ENCODE measurements around the gene NCAM2. TPM values are rescaled to one million over a fixed set of nuclear protein-coding genes. Genes with fewer than 3 reads are reported as not detected.
"Not testable (repeated sequence)": the region's sequence is repeated elsewhere in the genome, so short reads cannot be mapped to it uniquely, and the experiment has no call there.

The NCAM2 gene
- total RNA-seq, 2 donors from 2014 or later = not detected

GRCh38 chr21:21402187-21402586, 404.0 kb downstream of the NCAM2 start:
- not testable (repeated sequence) for H3K4me3 Mint-ChIP-seq; DNase-seq (ENCODE audit: low spot score); ATAC-seq; H3K27me3 Mint-ChIP-seq; H3K4me1 Mint-ChIP-seq (ENCODE audit: low read depth in 2 of 2); H3K36me3 Mint-ChIP-seq; H3K27ac Mint-ChIP-seq
- H3K9me3 Mint-ChIP-seq = peaks cover 12% of the 10 kb centered on the region

- not testable (repeated sequence) for H3K36me3 Mint-ChIP-seq; H3K4me1 Mint-ChIP-seq (ENCODE audit: low read depth in 2 of 2); DNase-seq (ENCODE audit: low spot score); H3K27me3 Mint-ChIP-seq; H3K4me3 Mint-ChIP-seq; ATAC-seq; H3K27ac Mint-ChIP-seq
- H3K9me3 Mint-ChIP-seq = peaks cover 12% of the 10 kb centered on the region
Measured at GRCh38 chr21:21404261-21404660, 406.1 kb downstream of the NCAM2 start.

DNA sequence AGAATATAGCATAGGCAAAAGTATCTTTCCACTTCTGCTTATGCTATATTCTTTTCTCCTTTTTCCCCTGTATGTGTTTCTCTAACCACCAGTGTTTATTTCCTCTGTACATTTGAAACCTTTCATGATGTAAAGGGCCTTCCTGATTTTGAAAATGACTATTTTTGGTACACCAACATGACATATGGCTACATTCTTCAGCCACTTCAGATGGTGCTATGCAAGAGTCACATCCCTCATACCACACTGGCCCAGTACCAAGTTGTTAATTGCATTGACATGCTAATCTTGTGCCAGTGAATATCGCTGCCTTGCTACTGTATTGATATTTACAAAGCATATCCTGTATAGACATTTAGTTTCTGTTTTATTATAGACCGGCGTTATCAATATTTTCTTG, 408.7 kb downstream of the NCAM2 start:
- H3K4me3 Mint-ChIP-seq = no peak overlapping the region
- peaks cover 10% of the 10 kb centered on the region for H3K9me3 Mint-ChIP-seq
- DNase-seq (ENCODE audit: low spot score) (no peak), ATAC-seq (no peak)
- no peaks in the 10 kb centered on the region for H3K4me1 Mint-ChIP-seq (ENCODE audit: low read depth in 2 of 2)
- no peak overlapping the region for H3K27ac Mint-ChIP-seq
- peaks cover 5% of the 10 kb centered on the region for H3K36me3 Mint-ChIP-seq
- no peaks in the 10 kb centered on the region for H3K27me3 Mint-ChIP-seq

DNA sequence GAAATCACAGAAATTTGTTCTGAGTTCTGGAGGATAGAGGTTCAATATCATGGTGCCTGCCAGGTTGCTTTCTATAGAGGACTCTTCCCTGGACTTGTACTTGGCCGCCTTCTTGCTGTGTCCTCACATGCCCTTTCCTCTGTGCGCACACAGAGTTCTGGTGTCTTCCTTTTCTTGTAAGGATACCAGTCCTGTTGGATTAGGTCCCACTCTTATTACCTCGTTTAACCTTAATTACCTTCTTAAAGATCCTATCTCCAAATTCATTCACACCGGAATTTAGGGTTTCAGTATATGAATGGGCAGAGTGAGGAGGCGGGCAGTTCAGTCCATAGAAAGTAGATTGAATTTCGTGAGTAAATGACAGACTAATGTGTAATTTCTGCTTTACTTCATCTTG, 413.9 kb downstream of the NCAM2 start:
- no peak overlapping the region for H3K4me3 Mint-ChIP-seq
- ATAC-seq = no peak
- no peaks in the 10 kb centered on the region for H3K36me3 Mint-ChIP-seq
- no peaks in the 10 kb centered on the region for H3K4me1 Mint-ChIP-seq (ENCODE audit: low read depth in 2 of 2)
- H3K27ac Mint-ChIP-seq = no peak overlapping the region
- peaks cover 16% of the 10 kb centered on the region for H3K9me3 Mint-ChIP-seq
- no peak for DNase-seq (ENCODE audit: low spot score)
- no peaks in the 10 kb centered on the region for H3K27me3 Mint-ChIP-seq

GRCh38 chr21:21415741-21416140, 417.5 kb downstream of the NCAM2 start:
- Mint-ChIP-seq H3K36me3 (no peaks in the 10 kb centered on the region), H3K9me3 (peaks cover 17% of the 10 kb centered on the region), H3K27ac (no peak overlapping the region), H3K4me1 (ENCODE audit: low read depth in 2 of 2) (no peaks in the 10 kb centered on the region), H3K27me3 (no peaks in the 10 kb centered on the region), H3K4me3 (no peak overlapping the region)
- ATAC-seq (no peak), DNase-seq (ENCODE audit: low spot score) (no peak)

- no peak for DNase-seq (ENCODE audit: low spot score)
- ATAC-seq = no peak
Measured at GRCh38 chr21:21434944-21435343, 436.7 kb downstream of the NCAM2 start.

DNA sequence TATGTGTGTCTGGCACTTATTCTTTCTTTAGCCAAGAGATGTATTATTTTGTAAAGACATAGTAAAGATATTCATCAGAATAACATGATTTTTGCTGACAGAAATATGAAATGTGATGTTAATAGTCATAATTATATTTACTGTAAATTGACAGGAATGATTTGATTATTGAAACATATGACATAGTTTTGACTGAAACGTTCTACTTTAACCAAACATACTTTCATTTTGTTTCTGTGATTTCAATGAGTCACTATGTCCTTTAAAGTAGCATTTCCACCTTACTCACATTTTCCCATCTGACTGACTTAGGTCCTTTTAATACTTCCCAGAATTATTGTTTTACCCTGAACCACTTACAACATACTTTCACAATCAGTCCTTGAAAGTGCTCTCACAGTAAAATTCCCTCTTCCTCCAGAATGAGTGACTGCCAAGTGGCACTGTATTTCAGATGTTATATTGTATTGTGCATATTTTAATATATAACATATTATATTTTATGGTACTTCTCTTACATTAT, 437.9 kb downstream of the NCAM2 start:
- no peak overlapping the region for H3K27ac Mint-ChIP-seq
- H3K27me3 Mint-ChIP-seq = no peaks in the 10 kb centered on the region
- no peak for ATAC-seq

More at GRCh38 chr21:21434944-21435343, 436.7 kb downstream of the NCAM2 start:
- Mint-ChIP-seq H3K36me3 (no peaks in the 10 kb centered on the region), H3K9me3 (peaks cover 11% of the 10 kb centered on the region), H3K27me3 (no peaks in the 10 kb centered on the region), H3K4me1 (ENCODE audit: low read depth in 2 of 2) (no peaks in the 10 kb centered on the region), H3K4me3 (no peak overlapping the region), H3K27ac (no peak overlapping the region)

GRCh38 chr21:21439761-21440160, 441.6 kb downstream of the NCAM2 start:
- H3K27ac Mint-ChIP-seq = no peak overlapping the region
- no peaks in the 10 kb centered on the region for H3K27me3 Mint-ChIP-seq
- no peak overlapping the region for H3K4me3 Mint-ChIP-seq
- ATAC-seq (no peak), DNase-seq (ENCODE audit: low spot score) (no peak)
- H3K9me3 Mint-ChIP-seq = peaks cover 20% of the 10 kb centered on the region
- no peaks in the 10 kb centered on the region for H3K4me1 Mint-ChIP-seq (ENCODE audit: low read depth in 2 of 2)
- H3K36me3 Mint-ChIP-seq = peaks cover 6% of the 10 kb centered on the region

More for the DNA sequence above, 437.9 kb downstream of the NCAM2 start:
- H3K4me1 Mint-ChIP-seq (ENCODE audit: low read depth in 2 of 2) = no peaks in the 10 kb centered on the region
- no peak overlapping the region for H3K4me3 Mint-ChIP-seq
- no peak for DNase-seq (ENCODE audit: low spot score)
- no peaks in the 10 kb centered on the region for H3K36me3 Mint-ChIP-seq
- H3K9me3 Mint-ChIP-seq = peaks cover 11% of the 10 kb centered on the region

- DNase-seq (ENCODE audit: low spot score) (no peak), ATAC-seq (no peak)
- H3K27me3 Mint-ChIP-seq = no peaks in the 10 kb centered on the region
Measured at GRCh38 chr21:21457077-21457476, 458.9 kb downstream of the NCAM2 start.

DNA sequence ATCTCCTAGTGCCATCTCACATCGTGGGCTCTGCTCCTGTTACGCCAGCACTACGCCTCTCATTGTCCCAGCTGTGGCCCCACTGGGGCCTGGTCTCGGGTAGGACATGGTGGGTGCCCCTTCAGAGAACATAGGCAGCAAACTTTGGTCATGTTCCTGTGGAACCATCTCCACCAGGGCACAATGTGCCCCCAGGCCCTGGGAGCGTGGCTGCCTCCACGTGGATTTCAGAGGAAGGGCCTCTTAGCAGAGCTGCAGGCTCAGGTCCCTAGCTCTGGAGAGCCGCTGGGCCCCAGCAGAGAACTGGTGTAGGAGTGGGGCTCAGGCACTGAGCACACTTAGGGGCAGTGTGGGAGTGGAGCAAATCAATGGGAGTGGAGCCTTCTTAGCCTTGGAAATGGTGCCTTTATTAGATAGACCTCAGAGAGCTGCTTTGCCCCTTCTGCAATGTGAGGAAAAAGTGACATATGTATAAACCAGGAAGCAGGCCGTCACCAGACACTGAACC, 460.0 kb downstream of the NCAM2 start:
- ATAC-seq (no peak), DNase-seq (ENCODE audit: low spot score) (no peak)
- Mint-ChIP-seq H3K27ac (no peak overlapping the region), H3K27me3 (no peaks in the 10 kb centered on the region), H3K36me3 (no peaks in the 10 kb centered on the region), H3K9me3 (peaks cover 9% of the 10 kb centered on the region), H3K4me3 (no peak overlapping the region), H3K4me1 (ENCODE audit: low read depth in 2 of 2) (no peaks in the 10 kb centered on the region)

More at GRCh38 chr21:21457077-21457476, 458.9 kb downstream of the NCAM2 start:
- no peaks in the 10 kb centered on the region for H3K4me1 Mint-ChIP-seq (ENCODE audit: low read depth in 2 of 2)
- no peaks in the 10 kb centered on the region for H3K36me3 Mint-ChIP-seq
- no peak overlapping the region for H3K27ac Mint-ChIP-seq
- peaks cover 11% of the 10 kb centered on the region for H3K9me3 Mint-ChIP-seq
- no peak overlapping the region for H3K4me3 Mint-ChIP-seq

GRCh38 chr21:21460979-21461378, 462.8 kb downstream of the NCAM2 start:
- Mint-ChIP-seq H3K27me3 (no peaks in the 10 kb centered on the region), H3K4me3 (no peak overlapping the region), H3K27ac (no peak overlapping the region), H3K9me3 (peaks cover 8% of the 10 kb centered on the region), H3K36me3 (no peaks in the 10 kb centered on the region), H3K4me1 (ENCODE audit: low read depth in 2 of 2) (no peaks in the 10 kb centered on the region)
- DNase-seq (ENCODE audit: low spot score) (no peak), ATAC-seq (no peak)

DNA sequence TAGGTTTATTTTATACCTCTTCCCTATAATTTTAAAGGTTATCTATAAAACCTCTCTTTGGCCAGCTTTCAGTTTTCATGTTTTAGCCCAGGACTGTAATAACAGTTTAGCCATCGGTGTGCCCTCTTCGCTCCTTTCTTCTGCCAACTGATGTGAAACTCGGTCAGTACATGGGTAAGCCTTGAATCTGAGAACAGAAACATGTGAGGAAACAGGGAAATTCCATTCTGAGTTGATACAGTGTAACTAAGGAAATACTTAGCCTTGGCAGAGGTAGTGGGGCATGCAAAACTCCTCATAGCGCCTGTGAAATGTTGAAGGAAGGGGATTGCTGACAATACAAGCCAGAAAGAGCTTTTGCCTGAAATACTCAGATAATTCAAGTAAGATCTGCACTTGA, 465.2 kb downstream of the NCAM2 start:
- Mint-ChIP-seq H3K4me3 (no peak overlapping the region), H3K27me3 (no peaks in the 10 kb centered on the region), H3K27ac (no peak overlapping the region), H3K36me3 (no peaks in the 10 kb centered on the region), H3K9me3 (peaks cover 5% of the 10 kb centered on the region), H3K4me1 (ENCODE audit: low read depth in 2 of 2) (no peaks in the 10 kb centered on the region)
- ATAC-seq (no peak), DNase-seq (ENCODE audit: low spot score) (no peak)

DNA sequence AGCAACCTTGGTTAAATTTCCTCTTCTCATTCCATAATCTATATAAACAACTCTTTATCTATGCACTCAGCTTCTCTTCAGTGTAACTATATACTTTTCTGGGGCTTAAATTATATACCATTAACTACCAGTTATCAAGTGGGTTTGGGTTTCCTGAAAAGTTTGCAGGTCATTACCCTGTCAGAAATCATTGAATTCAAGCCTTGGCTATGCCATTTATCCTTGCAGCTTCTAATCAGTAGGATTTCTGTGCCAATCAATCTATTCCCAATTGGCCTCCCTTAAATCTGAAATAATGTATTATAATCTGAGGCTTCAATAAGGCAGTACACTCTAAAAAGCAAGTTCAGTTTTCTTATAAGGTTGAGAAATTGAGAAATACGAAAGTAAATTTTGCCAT, 466.5 kb downstream of the NCAM2 start:
- Mint-ChIP-seq H3K27me3 (no peaks in the 10 kb centered on the region), H3K36me3 (no peaks in the 10 kb centered on the region), H3K27ac (no peak overlapping the region), H3K4me3 (no peak overlapping the region), H3K9me3 (no peaks in the 10 kb centered on the region), H3K4me1 (ENCODE audit: low read depth in 2 of 2) (no peaks in the 10 kb centered on the region)
- DNase-seq (ENCODE audit: low spot score) = no peak
- no peak for ATAC-seq

- H3K36me3 Mint-ChIP-seq = no peaks in the 10 kb centered on the region
- H3K27ac Mint-ChIP-seq = no peak overlapping the region
- H3K27me3 Mint-ChIP-seq = no peaks in the 10 kb centered on the region
- H3K4me3 Mint-ChIP-seq = no peak overlapping the region
- H3K9me3 Mint-ChIP-seq = peaks cover 4% of the 10 kb centered on the region
- ATAC-seq (no peak), DNase-seq (ENCODE audit: low spot score) (no peak)
- no peaks in the 10 kb centered on the region for H3K4me1 Mint-ChIP-seq (ENCODE audit: low read depth in 2 of 2)
Measured at GRCh38 chr21:21466752-21467151, 468.5 kb downstream of the NCAM2 start.

GRCh38 chr21:21468003-21468402, 469.8 kb downstream of the NCAM2 start:
- no peak overlapping the region for H3K27ac Mint-ChIP-seq
- H3K27me3 Mint-ChIP-seq = no peaks in the 10 kb centered on the region
- H3K9me3 Mint-ChIP-seq = peaks cover 4% of the 10 kb centered on the region

More at GRCh38 chr21:21468003-21468402, 469.8 kb downstream of the NCAM2 start:
- no peak for ATAC-seq
- DNase-seq (ENCODE audit: low spot score) = no peak
- Mint-ChIP-seq H3K4me1 (ENCODE audit: low read depth in 2 of 2) (no peaks in the 10 kb centered on the region), H3K36me3 (no peaks in the 10 kb centered on the region), H3K4me3 (no peak overlapping the region)
